ENCODE results near the gene CCDC106.

DNA sequence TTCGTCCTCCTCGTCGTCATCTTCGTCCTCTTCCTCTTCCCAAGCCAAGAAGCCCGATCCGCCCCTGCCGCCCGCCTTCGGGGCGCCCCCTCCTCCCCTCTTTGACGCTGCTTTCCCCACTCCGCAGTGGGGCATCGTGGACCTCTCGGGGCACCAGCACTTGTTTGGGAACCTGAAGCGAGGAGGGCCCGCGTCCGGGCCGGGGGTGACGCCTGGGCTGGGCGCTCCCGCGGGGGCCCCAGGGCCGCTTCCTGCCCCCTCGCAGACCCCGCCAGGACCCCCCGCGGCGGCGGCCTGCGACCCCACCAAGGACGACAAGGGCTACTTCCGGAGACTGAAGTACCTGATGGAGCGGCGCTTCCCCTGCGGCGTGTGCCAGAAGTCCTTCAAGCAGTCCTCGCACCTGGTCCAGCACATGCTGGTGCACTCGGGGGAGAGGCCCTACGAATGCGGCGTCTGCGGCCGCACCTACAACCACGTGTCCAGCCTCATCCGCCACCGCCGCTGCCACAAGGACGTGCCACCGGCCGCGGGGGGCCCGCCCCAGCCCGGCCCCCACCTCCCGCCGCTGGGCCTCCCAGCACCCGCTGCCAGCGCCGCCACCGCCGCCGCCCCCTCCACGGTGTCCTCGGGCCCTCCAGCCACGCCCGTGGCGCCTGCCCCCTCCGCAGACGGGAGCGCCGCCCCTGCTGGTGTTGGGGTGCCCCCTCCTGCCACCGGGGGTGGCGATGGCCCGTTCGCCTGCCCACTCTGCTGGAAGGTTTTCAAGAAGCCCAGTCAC, 33.9 kb upstream of the CCDC106 start:
- TF ChIP-seq, protein P1, sequence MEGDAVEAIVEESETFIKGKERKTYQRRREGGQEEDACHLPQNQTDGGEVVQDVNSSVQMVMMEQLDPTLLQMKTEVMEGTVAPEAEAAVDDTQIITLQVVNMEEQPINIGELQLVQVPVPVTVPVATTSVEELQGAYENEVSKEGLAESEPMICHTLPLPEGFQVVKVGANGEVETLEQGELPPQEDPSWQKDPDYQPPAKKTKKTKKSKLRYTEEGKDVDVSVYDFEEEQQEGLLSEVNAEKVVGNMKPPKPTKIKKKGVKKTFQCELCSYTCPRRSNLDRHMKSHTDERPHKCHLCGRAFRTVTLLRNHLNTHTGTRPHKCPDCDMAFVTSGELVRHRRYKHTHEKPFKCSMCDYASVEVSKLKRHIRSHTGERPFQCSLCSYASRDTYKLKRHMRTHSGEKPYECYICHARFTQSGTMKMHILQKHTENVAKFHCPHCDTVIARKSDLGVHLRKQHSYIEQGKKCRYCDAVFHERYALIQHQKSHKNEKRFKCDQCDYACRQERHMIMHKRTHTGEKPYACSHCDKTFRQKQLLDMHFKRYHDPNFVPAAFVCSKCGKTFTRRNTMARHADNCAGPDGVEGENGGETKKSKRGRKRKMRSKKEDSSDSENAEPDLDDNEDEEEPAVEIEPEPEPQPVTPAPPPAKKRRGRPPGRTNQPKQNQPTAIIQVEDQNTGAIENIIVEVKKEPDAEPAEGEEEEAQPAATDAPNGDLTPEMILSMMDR (IDR thresholded peaks at IDR 0.05; ENCODE audit: insufficient read depth, low read depth, low read length) = no peak
- no peak for TF ChIP-seq EZH2 (IDR thresholded peaks at IDR 0.05; ENCODE audit: insufficient read depth, low read length)
